Sigmoid colon (tissue), 4 donors: Measurements from ENCODE around the gene MAPRE2.

ENCODE experiments used
- CTCF ChIP-seq, 4 experiments: fragments of 450-650 bp in 3 of 4; fragments of 200-600 bp in 1 of 4; IDR thresholded peaks; one replicate each; pipeline ENCODE4 v1.5.1; 2016 to 2019; ENCODE audit warnings: antibody characterized with exemption in 4 of 4, mild to moderate bottlenecking in 3 of 4, moderate library complexity in 2 of 4
- POLR2A ChIP-seq, 2 donors: fragments of 450-650 bp; IDR thresholded peaks; one replicate each; pipeline ENCODE4 v1.6.1; 2016; ENCODE audit warnings: antibody characterized with exemption in 2 of 2, mild to moderate bottlenecking in 2 of 2, moderate library complexity in 2 of 2
- POLR2AphosphoS5 ChIP-seq, 4 donors: sonication (generic); formaldehyde crosslinking; IDR thresholded peaks; one replicate each; pipeline ENCODE4 v1.6.1; 2017; ENCODE audit warnings: antibody characterized with exemption in 4 of 4

GRCh38 chr18:35110554-35111485, 69.6 kb downstream of the MAPRE2 start:
- TF ChIP-seq CTCF (IDR thresholded peaks at IDR 0.05) (no peak), POLR2AphosphoS5 (IDR thresholded peaks at IDR 0.05) (no peak), POLR2A (IDR thresholded peaks at IDR 0.05) (no peak)
